ENCODE measurements around the gene ARFGAP1.

The ARFGAP1 gene

DNA sequence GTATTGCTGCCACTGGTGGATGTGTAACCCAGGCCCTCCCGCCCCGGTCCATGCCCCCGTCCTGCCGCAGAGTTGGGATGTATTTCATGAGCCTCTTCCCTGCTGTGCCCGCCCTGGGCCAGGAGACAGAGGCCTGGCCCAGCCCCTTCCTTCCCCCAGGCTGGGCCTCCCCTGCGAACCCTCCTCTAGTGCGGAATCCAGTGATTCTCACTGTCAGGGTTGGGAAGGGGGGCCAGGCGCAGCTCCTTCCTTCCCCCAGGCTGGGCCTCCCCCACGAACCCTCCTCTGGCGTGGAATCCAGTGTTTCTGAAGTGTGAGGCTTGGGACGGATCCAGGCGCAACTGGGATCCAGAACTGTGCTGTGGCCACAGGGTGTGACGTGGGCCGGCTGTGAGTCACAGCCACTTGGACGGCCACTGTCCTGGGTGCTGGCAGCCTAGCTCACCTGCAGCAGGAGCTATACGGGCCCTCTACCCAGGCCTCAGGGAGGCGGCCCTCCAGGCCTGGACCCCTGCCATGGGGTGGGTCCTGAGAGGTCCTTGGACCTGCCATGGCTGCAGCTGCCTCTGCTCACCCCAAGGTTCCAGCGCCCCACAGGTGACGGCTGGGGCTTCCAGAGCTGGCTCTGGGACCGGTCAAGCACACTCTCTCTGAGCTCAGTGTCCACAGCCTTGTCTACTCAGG, 48.7 kb downstream of the ARFGAP1 start:
- no peak for DNase-seq (ENCODE audit: low read depth)

DNA sequence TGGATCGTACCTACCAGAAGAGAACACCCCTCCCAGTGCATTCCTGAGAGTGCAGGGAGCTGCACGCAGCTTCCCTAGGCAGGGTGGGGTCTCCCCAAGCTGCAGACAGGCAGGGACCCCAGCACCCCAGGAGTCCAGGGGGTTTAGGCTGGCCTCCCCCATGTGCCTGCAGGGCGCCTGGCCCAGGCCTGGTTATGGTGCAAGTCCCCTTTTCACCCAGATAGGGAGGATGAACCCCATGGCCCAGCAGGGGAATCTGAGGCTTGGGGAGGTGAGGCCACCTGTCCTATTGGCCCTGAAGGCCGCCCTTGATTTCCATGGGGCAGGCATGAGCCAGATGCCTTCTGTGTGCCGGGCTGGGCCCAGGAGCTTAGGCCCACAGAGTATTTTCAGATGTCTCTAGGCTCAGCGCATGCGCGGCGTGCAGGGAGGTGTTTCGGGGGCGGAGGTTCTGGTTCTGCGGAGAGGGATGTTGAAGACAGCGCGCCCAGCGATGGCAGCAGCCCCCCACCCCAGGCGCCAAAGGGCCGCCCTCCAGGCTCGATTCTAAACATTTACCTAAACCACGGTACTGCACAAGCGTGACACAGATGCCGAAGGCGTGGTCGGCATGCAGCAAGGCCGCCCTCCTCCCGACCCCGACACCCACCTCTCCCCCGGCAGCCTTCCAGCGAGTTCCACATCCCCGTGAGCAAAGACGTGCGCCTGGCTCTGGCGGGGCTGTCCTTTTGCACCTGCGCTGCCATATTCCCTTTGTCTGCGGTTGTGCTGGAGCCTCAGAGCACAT, 49.7 kb downstream of the ARFGAP1 start:
- no peak for DNase-seq (ENCODE audit: low read depth)

- no peak for DNase-seq (ENCODE audit: low read depth)
Observed at GRCh38 chr20:63322933-63323273, 50.3 kb downstream of the ARFGAP1 start.

DNA sequence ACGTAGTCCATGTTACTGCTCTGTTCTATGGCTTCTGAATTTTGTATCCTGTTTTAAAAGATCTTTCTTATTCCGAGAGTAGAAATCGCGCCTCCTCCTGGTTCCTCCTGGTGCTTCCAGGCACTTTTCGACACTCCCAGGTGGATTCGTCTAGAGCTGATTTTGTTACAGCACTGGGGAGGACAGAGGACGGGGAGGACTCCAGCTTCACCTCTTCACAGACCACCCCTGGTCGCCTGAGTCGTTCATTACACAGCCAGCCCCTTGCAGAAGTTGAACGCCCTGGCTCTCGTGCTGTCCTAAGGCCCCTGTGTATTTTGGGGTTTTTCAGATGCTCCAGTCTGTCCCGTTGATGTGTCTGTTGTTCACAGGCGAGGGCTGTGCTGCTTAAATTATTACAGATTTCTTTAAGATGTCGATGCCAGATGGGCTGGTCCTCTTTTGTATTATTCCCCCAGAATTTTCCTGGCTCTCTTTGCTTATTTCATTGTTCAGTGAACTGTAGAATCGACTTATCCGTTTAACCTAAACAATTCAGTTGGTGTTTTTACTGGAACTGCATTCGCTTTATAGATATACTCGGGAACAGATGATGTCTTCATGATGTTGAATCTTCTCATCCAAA, 50.9 kb downstream of the ARFGAP1 start:
- no peak for DNase-seq (ENCODE audit: low read depth)

DNA sequence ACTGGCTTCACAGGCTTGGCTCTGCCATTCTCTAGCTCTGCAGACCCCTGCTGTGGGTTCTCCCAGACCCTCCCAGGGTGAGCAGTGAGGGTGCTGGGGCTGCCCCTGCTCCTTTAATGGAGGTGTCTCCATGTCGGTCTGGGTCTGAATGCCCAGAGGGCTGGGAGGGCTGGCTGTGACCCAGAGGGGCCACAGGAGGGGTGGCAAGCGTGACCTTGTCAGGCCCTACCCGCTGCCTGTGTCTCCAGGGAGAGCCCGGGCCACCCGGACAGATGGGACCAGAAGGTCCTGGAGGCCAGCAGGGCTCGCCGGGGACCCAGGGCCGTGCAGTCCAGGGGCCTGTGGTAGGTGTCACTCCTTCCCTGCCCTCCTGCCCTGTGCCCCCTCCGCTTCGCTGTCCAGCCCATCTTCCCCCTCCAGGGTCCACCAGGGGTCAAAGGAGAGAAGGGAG, 52.4 kb downstream of the ARFGAP1 start:
- no peak for DNase-seq (ENCODE audit: low read depth)

DNA sequence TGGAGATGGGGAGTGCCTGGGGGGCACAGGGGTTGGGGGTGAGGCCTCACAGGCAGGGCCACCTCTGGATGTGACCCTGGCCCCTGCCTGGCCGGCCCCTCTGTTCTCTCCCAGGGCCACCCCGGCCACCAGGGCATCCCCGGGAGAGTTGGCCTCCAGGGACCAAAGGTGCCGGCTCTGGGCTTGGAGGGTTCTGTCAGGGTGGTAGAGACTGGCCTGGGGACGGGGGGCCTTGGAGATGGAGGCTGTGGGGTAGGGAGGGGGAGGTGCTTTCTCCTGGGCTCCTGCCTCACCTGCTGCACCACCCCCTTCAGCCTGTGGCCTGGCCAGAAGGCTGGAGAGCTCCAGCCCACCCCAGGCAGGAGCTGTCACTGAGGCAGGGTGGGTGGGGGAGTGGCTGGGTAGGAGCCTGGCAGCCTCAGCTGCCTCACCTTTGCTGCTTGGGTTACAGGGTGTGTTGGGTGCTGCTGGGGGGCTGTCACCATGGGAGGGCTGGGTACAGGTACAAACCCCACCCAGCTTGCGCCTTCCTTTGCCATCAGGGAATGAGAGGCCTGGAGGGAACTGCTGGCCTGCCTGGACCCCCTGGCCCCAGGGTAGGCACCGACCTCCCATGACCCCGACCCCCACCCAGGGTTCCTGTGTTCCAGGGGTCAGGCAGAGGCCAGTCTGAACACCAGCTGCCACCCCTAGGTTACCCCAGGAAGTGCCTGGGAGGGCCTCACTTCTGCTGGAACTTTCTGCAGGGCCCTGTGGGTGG, 53.1 kb downstream of the ARFGAP1 start:
- DNase-seq (ENCODE audit: low read depth): no peak

DNA sequence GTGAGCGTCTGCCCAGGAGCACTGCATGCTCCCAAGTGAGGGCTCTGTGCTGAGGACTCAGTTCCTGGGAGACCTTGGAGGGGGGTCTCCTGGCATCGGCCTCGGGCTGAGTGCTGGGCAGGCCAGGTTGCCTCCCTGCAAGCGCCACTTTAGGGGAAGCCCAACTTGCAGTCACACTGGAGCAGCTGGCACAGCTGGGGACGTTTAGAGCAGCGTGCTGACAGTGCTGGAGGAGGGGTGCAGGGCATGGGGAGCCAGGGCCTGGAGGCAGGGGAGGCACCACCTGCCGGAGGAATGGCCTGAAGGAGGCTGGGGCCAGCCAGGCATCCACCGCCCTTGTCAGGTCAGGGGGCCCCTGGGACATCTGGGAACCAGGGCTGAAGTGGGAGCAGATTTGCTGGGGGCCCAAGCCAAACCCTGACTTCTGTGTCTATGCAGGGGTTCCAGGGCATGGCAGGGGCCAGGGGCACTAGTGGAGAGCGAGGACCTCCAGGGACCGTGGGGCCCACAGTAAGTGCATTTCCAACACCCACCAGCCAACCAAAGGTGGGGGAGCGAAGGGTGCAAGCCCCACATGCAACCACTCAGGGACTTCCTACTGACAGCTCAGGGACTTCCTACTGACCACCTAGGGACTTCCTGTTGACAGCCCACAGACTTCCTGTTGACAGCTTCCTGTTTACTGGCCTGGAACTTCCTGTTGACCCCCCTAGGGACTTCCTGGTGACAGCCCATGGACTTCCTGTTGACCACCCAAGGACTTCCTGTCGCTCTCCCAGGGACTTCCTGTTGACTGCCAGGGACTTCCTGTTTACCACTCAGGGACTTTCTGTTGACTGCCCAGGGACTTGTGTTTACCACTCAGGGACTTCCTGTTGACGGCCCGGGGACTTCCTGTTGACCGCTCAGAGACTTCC, 54.0 kb downstream of the ARFGAP1 start:
- DNase-seq (ENCODE audit: low read depth): no peak

DNA sequence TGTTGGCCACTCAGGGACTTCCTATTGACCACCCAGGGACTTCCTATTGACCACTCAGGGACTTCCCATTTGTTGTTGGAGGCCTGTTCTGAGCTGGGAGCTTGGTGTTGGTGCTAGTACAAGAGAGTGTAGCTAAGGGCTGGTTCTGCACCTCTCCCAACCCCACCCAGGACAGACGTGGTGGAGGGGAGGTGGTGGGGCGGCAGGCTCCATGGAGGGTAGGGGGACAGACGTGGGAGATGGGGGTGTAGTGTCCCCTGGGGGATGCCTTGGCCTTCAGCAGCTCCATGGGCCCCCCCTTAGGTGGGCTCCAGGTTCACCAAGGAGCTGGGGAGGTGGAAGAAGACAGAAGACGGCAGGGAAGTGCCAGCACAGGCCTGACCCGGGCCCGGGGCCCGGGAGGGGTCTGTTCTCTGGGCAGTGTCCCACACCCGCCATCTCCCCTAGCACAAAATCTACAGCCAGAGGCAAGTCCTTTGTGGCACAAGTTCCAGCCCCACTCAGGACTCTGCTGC, 54.7 kb downstream of the ARFGAP1 start:
- no peak for DNase-seq (ENCODE audit: low read depth)

DNA sequence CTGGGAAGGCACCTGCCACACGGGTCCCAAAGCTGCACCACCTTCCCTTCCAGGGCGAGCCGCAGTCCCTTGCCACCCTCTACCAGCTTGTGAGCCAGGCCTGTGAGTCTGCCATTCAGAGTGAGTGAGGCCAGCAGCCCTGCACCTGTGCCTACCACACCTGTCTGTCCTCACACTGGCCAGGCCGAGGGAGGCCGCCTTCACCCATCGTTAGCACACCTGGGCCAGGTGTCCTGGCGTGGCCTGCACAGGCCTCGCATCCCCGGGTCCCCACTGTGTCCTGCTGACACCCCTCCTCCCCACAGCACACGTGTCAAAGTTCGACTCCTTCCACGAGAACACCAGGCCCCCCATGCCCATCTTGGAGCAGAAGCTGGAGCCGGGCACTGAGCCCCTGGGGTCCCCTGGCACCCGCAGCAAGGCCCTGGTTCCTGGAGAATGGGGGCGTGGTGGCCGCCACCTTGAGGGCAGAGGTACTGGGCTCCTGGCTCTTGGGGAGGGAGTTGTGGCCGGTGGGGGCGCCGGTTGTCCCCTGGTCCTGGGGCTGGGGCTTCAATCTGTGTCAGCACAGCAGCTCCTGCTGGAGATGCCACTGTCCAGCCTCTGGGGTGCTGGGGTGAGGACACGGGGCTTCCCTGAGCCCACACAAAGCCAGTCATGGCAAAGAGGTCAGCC, 55.5 kb downstream of the ARFGAP1 start:
- DNase-seq (ENCODE audit: low read depth): no peak

DNA sequence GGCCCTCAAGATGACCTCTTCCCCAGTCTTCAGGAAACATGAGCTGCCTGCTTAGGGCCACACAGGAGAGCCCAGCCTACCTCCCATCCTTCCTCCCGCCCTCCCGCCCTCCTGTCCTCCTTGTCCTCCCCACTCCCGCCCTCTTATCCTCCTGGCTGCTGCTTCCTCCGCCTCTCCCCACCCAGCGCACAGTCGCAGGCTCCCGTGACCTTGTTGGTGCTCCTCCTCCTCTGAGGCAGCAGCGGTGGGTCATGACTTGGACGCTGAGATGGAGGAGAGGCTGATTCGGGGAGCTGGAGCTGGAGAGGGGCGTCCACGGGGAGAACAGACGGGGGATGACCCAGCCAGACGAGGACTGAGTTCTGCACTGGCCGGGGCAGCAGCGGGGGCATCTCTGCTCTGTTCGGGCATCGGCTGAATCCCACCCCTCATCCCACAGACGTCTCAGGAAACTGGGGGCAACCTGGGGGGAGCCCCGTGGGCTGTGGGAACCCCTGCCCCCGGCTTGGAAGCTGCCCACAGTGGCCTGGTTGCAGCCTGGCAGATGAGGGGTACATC, 56.2 kb downstream of the ARFGAP1 start:
- DNase-seq (ENCODE audit: low read depth): no peak

GRCh38 chr20:63329331-63330083, 56.9 kb downstream of the ARFGAP1 start:
- DNase-seq (ENCODE audit: low read depth): no peak

GRCh38 chr20:63330084-63330760, 57.6 kb downstream of the ARFGAP1 start:
- DNase-seq (ENCODE audit: low read depth): no peak

- DNase-seq (ENCODE audit: low read depth): no peak
Observed at GRCh38 chr20:63330940-63331339, 58.3 kb downstream of the ARFGAP1 start.

GRCh38 chr20:63331741-63332400, 59.3 kb downstream of the ARFGAP1 start:
- no peak for DNase-seq (ENCODE audit: low read depth)

DNA sequence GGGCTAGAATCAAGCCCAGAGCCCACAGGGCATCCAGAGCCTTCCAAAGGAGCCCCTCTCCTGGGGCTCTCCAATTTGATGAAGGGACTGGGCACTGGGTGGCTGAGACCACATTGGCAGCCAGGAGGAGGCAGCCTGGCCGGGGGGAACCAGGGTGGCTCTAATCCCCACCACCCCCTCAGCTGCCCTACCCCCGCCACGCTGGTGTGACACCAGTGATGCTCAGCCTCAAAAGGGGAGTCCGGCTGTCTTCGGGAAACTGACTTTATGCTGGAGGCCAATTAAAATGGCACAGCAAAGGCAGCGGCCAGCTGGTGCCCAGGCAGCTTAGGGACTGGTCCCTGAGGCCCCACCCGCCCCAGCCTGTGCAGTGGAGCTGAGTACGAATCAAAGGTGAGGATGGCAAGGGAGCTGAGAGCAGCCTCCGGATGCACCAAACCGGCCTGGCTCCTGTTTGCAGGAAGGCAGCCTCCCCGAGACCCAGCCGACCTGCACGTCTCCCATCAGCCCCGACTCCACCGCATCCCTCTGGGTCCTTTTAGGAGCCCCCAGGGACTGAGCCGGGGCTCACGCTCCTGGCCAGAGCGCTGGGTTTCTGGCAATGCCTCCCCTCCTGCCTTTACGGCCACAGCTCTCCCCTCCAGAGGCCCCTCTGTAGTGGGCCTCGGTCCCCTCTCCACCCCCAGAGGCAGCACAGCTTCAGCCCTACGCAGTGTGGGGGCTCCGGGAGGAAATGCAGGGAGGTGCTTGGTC, 60.1 kb downstream of the ARFGAP1 start:
- no peak for DNase-seq (ENCODE audit: low read depth)

GRCh38 chr20:63333241-63333836, 60.7 kb downstream of the ARFGAP1 start:
- DNase-seq (ENCODE audit: low read depth): no peak

GRCh38 chr20:63334356-63334755, 61.7 kb downstream of the ARFGAP1 start:
- DNase-seq (ENCODE audit: low read depth): no peak

Measured in stimulated activated CD8-positive, alpha-beta memory T cell treated with anti-CD3 and anti-CD28 coated beads, Interleukin-7, amount 100 ng/mL, for 24 hours (primary cell).